NCI-H1105 treated with DMSO at 0.1 percent for 48 hours (cell line): Measurements from ENCODE around the gene TWF2.
"Not testable (repeated sequence)": the region's sequence is repeated elsewhere in the genome, so short reads cannot be mapped to it uniquely, and the experiment has no call there.

ENCODE experiments used
- DNase-seq: peaks from one replicate; lab custom pipeline; 2025; lab: John Stamatoyannopoulos, UW

The TWF2 gene

GRCh38 chr3:52238761-52239701, at the start of gene TWF2:
TSS of gene TWF2 (minus strand) at chr3:52239158. CDS start at chr3:52239016, 142 bp downstream.
- peak; percentile 55 for DNase-seq

DNA sequence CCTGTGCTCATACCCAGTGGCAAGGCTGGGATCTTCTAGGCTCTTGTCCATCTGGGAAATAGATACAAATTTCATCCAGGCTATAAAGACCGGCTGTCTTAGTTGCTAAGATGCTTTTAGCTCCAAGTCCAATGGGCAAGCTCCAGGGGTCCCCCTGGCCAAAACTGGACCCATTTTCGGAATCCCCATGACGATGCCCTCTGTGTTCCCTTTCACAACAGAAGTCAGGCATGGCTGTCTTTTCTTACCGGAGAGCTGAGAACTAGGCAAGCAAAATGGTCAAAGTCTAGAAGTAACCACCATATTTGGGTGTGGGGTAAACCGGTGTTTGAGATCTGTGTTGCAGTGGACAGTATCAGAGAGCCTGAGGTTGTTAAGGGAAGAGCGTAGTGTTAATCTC, 49.7 kb upstream of the TWF2 start:
- no peak for DNase-seq

- DNase-seq = no peak
Measured at GRCh38 chr3:52286777-52287110, 47.8 kb upstream of the TWF2 start.

DNA sequence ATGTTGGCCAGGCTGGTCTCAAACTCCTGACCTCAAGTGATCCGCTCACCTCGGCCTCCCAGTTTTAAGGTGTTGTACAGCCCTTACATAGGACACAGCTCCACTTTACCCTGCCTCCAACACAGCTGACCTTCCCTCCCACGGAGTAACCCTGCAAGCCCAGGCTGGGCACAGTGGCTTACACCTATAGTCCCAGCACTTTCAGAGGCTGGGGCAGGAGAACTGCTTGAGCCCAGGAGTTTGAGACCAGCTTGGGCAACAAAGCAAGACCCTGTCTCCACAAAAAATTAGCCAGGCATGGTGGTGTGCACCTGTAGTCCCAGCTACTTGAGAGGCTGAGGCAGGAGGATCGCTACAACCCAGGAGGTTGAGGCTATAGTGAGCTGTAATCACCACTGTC, 45.1 kb upstream of the TWF2 start:
- not testable (repeated sequence) for DNase-seq

DNA sequence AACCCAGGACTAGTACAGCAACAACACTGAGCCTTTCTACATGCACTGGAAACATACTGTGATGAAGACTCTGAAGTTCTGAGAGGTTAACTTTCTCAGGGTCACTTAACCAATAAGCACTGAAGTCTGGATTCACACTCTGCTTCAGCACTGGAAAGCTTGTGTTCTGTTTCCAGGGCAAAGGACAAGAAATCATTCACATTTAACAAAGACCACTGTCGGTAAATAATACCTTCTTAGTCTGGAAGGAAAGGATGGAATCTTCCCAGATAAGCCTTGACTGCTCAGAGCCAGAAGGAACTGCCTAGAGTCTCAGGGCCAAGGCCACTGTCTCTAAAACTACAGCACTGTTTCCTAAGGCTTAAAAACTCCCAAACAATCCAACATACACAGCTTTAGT, 44.3 kb upstream of the TWF2 start:
- DNase-seq = no peak

DNA sequence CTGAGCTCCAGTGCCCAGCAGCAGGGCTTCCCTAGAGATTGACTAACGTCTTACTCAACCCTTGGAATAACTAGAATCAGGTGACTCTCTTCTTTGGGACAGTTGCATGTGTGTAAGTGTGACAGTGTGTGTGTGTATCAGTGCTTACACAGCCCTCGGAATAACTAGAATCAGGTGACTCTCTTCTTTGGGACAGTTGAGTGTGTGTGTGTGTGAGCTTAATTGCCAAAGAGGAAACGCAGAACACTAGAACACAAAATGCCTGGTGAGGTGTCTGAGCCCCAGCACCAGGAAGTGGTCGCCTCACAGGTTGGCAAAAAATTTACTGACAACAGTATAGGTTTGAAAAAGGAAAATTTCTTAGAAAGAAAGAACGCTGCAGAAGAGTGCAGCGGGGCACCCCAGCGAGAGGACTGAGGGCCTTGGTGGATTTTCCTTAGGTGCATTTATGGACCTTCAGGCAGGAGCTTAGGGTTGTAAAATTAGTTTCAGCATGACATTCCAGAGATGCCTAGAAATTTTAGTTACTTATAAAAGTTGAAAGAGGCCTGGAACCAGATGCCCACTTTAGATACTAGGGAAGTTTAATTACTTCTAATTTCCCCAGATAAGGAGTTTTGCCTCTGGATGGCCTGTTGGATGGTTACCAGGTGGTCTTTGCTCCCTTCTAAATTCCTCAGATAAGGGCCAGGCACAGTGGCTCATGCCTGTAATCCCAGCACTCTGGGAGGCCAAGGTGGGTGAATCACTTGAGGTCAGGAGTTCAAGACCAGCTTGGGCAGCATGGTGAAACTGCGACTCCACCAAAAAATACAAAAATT, 43.2 kb upstream of the TWF2 start:
- DNase-seq = no peak

GRCh38 chr3:52280050-52280461, 41.1 kb upstream of the TWF2 start:
- peak; percentile 80 for DNase-seq

DNA sequence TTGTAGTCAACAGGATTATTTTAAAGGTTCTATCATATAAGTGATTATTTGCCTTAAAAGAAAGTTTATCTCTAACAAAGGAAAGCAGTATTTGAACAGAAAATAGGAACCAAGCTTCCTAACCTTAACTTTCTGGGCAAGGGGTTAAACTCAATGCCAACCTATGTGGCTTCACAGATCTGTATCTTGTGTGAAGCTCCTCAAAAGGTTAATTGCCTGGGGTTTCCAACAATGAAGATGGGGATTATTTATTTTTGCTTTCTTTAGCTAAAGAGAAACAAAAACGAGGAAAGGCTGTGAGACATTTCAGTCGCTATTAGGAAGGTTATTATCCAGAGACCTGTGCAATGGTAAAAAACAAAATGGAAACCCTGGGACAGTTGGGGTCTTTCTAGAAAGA, 40.6 kb upstream of the TWF2 start:
- no peak for DNase-seq

DNA sequence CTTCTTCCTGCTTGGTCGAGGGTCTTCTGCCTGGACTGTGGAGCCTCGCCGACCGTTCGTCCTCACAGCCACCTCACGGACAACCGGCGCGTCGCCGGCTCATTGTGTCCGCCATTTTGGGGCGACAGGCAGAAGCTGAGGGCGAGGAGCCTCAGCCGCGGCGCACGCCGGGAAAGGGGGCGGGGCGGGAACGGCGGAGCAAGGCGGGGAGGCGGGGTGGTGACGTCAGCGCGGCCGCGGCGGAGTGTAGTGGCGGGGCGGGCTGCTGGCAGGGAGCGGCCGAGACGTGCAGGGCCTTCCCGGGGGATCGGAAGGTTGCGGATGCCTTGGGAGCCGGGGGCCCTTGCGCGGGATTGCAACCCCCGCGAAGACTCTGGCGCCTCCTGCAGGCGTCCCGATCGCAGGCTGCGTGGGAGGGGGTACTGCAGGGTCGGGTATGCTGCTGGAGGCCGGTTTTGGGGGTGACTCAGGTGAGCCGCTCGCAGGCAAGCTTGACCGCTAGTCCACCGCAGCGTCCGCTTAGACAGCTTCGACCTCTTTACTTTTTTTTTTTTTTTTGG, 39.6 kb upstream of the TWF2 start, which contains the start of gene WDR82:
TSS of gene WDR82 (minus strand) at position 140 of the 560 bp plus-strand sequence. CDS start 288 bp downstream, outside the sequence.
- peak; percentile 80 for DNase-seq

GRCh38 chr3:52277972-52278509, 39.1 kb upstream of the TWF2 start:
- no peak for DNase-seq

DNA sequence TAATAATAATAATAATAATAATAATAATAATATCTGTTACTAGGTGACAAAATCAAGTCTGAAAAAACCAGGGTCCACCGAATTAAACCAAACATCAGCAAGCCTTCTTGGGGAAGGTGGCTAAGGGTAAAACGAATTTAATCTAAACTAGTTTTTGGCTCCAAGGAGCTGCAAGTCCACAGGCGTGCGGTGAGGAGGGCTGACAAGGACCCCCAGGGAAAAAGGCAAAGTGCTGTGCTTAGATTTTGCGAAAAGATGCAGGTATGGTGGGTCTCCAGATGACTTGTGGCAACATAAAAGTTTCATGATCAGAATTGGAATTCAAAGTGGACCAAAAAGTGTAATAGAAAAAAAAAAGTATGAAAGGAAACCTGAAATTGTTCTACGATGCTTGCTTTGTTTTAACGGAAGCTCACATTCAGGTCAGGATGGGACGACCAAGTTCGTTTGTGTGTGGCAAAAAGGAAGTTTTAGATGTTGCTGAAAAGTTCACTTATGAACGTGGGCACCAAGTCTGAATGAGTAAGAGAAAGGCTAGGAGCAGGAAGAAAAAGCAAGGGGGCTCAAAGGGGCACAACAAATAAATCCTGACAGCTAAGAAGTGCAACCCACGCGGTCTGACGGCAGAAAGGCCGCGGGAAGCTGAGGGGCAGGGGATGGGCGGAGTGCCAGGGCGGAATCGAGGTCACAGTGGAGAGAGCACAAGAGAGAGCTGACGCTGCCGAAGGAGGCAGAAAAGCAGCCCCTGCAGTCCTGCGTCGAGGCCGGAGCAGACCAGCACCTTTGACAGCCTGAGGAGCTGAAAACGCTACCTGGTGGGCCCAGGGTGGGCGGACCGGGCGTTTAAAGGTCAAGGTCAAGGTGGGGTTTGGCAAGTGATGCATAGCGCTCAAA, 38.4 kb upstream of the TWF2 start:
- DNase-seq = peak; percentile 11

DNA sequence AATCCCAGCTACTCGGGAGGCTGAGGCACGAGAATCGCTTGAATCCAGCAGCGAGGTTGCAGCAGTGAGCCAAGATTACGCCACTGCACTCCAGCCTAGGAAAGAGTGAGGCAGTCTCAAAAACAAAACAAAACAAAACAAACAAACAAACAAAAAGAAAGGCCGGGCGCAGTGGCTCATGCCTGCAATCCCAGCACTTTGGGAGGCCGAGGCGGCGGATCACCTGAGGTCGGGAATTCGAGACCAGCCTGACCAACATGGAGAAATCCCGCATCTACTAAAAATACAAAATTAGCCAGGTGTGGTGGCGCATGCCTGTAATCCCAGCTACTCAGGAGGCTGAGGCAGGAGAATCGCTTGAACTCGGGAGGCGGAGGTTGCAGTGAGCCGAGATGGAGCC, 35.8 kb upstream of the TWF2 start:
- DNase-seq = not testable (repeated sequence)

DNA sequence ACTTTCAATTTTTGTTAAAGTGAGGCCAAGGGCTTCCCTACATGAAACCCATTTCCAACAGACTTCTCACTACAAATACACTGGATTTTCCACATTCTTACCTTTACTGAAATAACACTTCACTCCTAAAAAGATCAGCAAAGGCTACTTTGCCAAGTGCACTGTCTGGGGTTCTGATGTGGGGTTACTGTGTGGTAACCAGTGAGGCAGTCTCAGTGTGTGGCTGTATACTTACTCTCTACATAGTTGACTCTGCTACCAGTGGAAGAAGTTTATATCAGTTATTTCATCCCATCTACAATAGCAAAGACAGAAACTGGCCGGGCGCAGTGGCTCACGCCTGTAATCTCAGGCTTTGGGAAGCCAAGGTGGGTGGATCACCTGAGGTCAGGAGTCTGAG, 33.9 kb upstream of the TWF2 start:
- no peak for DNase-seq

DNA sequence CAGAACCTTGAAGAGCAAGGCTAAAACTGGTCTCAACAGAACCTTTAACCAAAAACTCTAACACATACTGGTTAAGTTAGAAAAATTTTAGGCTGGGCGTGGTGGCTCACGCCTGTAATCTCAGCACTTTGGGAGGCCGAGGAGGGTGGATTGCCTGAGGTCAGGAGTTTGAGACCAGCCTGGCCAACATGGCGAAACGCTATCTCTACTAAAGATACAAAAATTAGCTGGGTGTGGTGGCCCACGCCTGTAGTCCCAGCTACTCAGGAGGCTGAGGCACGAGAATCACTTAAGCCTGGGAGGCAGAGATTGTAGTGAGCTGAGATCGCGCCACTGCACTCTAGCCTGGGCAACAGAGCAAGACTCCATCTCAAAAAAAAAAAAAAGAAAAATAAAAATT, 33.2 kb upstream of the TWF2 start:
- DNase-seq = not testable (repeated sequence)

- DNase-seq = no peak
Measured at GRCh38 chr3:52270252-52270754, 31.3 kb upstream of the TWF2 start.

DNA sequence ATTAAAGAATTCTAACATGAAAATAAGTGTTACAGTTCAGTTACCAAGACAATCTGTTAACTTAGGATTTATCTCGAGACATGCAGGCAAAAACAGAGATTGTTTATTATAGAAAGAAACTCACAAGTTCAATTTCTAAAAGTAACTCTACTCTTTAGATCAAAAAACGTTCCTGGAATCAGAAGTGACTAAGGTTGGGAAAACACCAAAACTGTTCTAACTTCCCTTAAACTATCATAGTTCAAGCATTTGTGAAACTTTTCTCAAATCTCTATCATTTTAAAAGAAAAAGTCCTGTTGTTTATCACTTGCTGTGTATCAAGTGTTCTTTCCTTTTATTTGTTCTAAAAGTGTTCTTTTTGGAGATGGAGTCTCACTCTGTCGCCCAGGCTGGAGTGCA, 30.8 kb upstream of the TWF2 start:
- DNase-seq = no peak

DNA sequence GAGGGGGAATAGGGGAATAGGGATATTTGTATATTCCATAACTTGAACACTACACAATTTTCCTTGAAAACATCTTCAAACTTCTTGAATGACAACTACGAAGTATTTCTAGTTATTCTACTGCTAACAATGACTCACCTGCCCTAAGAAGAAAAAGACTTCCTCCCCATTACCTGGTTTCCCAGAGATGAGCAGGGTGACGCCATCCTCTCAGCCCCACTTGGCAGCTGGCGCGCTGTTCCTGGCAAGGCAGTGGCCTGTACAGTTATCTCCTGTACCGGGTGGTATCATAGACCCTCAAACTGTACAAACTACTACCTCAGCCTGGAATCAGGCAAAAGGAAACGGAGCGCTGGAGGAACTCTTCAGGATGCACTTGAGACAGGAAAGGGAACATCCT, 29.1 kb upstream of the TWF2 start:
- DNase-seq = no peak

DNA sequence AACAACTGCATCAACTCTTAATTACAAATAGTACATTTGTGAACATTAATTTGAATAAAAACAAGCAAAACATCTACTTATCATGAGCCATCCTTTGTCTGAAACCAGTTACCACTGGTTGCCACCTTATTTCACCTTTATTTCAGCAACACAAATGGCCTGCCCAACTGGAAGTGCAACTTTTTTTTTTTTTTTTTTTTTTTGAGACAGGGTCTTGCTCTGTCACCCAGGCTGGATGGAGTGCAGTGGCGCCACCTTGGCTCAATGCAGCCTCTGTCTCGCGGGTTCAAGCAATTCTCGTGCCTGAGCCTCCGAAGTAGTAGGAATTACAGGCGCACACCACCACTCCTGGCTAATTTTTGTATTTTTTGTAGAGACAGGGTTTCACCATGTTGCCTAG, 26.4 kb upstream of the TWF2 start:
- no peak for DNase-seq

DNA sequence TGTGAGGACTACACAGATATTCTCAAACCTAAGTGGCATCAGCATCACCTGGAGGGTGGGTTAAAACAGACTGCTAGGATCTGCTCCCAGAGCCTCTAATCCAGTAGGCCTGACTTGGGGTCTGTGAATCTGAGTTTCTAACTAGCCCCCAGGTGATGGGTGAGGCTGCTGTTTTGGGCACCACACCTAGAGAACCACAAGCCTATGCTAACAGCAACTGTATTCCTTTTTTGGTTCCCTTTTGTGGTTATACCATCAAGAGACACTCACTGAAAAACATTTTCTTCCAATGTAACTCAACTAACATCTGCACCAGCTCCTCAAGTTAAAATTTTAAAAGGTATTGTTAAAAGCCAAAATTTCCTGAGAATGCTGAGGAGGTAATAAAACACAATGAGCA, 23.5 kb upstream of the TWF2 start:
- no peak for DNase-seq

- DNase-seq = no peak
Measured at GRCh38 chr3:52259448-52259847, 20.5 kb upstream of the TWF2 start.

DNA sequence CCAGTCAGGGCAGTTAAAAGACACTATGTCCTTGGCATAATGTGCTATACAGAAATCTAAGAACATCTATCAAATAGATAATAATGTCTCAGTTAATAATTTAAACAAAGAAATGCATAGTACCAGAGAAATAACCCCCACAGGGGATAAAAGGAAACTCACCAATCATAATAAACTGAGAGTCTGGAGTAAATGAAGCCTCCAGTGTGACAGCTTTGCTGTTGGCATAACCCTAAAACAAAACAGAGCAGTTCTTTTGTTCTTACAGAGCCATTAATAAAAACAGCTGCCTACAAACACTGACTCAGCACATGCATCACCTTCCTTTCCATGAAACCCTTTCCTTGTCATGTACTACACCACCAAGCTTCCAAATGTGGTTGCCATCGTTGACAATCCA, 20.1 kb upstream of the TWF2 start:
- DNase-seq = no peak
